GM15510 (cell line): ENCODE data around the gene EMX1.

Experiments
- POLR2A ChIP-seq: IDR thresholded peaks from 3 replicates; pipeline ENCODE4 v1.6.1; 2011; ENCODE audit warnings: borderline replicate concordance; ENCODE audit not compliant: insufficient read length; ENCODE audit errors: extremely low read depth

EMX1 gene

DNA sequence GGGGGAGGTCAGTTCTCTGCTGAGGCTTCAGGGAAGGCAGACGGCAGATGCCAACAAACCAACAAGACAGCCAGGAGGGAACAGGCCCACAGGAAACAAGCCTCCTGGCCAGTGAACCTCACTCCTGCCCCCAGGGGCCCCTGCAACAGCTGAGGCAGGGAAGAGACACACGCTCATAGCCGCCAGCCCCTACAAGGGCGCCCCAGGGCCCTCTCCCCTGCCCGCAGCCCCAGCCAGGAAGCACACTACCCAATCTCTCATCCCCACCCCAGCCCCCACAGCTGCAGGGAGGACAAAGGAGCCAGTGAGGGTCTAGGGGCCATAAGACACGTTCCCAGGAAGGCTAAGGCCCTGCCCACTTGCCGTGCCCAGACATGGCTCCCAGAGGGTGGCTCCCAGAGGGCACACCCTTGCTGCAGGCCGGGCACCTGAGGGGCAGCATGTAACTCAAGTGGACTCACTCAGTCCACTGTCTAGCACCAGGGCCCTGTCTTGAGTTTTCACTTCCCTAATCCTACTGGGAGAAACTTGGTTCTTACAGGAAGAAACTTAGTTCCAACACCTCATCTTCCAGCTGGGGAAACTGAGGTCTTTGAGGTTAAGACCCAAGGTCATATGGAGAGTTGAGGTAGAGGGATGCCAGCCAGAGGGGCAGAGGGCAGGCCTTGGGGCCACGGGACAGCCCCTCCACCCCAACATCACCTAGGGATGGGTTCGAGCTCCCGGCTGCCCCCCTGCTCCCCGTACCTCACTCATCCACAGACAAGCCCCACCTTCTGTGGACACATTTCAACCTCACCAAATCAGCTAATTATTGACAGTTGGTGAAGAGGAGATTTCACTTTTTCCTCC, 37.3 kb downstream of the EMX1 start:
- TF ChIP-seq POLR2A: no peak

DNA sequence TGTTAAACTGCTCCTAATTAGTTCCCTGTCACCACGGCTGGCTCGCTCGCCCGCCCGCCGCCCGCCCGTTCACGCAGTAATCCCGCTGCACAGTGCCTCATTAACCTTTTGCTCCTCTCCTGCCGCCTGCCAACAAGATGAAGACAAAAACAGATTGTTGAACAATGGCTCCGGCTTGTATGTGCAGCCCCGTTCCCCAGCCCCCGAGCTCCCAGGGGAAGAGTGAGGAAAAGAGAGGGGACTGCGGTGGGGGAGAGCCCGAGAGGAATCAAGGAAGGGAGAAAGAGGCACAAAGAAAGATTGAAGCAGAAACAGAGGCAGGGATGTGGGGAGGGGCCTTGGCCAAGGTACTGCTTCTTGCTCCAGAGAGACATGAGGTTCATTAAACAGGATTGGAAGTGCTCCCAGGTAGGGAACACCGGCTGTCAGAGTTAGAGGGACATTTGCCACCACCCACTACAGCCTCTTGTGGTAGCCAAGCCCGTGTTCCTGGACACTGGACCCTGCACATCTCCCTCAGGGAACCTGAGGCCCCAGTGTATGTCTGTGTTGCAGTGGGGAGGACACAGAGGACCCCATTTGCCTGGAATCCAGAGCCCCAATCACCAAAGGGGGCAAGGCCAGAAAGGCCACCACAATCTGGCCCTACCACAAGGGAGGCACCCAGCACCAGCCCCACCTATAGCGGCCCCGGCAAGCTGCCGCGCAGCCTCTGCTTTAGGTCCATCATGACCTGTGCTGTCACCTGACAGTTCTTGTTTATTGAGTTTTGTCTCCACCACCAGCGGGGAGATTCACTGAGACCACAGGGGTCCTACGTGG, 38.1 kb downstream of the EMX1 start:
- no peak for TF ChIP-seq POLR2A

DNA sequence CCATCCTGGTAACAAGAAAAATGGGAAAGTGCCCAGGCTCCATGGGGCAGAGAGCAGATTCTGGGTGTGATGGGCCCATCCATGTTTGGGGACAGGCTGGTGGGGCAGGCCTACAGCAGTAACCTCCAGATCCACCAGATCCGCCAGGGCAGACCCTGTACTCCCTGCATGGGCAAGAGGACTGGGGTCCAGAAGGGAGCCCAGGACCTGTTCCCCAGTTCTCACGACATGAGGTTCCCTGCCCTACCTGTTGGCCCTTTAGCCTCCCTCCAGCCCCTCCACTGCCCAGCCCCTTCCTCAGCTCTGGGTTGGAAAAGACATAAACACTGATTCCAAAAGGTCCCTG, 38.7 kb downstream of the EMX1 start:
- TF ChIP-seq POLR2A: no peak

DNA sequence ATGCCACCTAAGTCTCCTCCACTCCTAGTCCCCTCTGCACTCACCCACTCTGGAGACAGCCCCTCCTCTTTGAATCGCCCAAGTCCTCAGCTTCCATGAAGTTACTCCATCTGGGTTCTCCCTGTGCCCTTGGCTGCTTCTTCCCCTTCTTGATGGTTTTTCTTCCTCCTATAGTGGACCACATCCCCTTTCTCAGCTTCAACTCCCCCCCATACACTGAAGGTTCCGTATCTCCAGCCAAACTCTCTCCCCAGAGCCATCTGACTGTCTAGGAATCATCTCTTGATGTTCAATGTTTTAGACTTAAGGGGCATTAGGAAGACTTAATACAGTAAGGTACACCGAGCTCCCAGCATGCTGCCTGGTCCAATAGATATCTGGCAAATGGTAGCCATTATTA, 39.6 kb downstream of the EMX1 start:
- no peak for TF ChIP-seq POLR2A

DNA sequence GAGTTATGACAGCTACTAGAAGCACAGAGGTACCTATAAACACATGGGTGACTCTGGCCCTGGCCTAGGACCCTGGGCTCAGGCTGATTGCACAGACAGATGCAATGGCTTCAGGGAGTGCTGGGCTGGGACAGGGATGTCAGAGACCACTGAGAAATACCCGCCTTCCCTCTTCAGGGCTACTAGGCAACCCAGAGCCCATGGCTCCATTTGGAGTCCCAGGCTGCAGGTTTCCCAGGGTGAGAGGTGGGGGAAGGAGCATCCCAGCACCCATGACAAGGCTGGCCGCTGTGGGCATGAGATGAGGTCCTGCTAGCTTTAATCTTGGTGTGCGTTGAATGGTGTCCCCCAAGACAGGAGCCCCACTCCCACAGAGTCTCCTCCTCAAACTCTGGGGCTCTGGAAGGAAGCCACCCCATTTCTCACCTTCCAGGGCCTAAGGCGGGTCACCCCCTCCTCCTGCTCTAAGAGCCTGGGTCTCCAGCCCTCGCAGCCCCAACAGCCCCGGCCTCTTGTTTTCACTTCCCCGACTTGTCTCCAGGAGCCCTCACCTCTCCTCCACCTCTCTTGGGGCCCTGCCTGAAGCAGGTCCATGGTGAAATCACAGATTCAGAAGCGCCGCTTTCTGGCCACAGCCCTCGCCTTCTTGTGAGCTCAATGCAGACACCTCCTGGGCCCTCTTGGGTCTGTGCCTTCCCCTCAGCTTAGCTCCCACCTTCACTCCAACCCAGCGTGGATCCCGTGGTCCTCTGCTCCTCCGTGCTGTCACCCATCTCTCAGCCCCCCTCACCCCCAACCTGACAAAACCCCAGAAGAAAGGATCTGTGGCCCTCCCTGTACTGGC, 41.4 kb downstream of the EMX1 start:
- TF ChIP-seq POLR2A: no peak

DNA sequence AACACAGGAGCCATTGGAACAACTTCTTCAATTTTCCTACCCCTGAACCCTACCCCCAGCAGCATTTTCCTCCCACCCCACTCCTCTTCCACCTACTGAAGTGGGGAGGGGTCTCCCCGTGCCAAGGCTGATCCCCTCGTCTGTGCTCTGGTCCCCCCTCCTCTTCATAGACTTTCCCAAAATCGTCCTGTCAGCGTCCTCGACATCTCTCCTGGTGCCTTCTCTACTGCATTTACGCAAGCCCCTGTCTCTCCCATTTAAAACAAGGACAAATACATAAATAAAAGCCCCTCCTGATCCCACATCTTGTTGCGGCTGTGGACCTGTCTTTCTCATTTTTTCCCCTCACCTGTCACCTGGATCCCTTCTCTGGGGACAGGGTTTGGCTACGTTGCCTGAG, 42.2 kb downstream of the EMX1 start:
- TF ChIP-seq POLR2A: no peak

DNA sequence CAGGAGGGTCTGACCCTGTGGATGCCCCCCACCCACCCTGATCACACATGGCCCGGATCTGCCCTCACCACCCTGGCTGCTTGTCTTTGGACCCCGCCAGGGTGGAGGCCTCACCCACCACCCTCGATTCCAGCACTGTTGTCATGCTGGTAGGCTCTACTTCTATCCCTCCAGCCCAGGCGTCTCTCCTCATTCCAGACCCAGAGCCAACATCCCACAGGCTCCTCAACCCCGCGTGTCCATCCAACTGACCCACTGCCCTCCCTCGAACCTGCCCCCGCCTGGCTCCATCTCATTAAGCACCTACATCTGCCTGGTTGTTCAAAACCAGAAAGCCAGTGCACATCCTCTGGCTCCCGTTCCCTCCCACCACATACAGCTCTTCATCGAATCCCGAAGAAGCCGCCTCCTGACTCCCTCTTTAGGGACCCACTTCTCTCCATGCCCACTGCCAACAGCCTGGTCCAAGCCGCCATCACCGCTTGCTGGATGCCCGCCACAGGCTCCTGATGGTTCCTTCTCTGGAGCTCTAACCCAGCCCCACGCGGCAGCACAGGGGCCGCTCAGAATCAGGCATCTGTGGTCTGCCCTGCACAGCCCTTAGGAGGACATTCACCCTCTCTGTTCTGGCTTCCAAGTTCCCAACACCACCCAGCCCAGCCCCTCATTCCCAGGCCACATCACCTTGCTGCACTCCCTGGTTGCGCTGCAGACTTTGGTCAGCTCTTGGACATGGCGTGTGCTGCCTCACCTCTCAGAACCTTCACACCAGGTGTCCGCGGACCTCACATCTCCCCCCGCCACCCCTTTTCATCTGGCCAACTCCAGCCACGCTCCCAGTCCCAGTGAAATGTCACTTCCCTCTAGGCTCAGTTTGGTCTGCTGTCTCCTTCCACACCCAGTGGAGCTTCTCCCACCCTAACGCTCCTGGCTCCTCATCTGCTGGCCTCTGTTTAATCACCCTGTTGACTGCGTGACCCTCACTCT, 43.0 kb downstream of the EMX1 start:
- no peak for TF ChIP-seq POLR2A

DNA sequence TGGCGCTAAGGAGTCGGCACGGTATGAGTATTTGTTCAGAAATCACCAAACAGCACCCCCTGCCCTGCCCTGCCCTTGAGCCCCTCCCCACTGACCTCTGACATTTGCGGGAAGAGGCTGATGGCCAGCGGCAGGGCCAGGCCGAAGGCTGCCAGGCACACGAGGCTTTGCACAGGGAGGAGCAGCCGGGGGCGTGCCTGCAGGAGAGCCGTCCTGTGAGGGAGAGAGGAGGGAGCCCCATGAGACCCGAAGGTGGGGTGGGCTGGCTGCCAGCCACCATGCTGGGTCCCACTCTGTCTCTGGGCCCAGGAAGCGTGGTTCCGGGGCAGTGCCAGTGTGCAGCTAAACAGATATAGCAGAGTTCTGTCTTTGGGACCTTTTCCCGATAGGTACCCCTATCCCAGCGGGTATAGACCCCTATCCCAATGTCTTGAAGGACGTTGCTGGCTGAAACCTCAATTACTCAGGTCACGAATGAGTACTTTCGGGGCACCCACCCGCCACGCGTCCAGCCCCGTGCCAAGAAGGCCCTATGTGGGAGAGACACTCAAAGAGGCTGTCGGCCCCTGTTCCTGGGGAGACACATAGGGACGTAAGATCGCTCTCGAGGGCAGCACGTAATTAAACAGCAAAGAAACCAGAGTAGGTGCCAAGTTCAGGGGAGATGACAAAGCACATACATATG, 43.9 kb downstream of the EMX1 start:
- no peak for TF ChIP-seq POLR2A

DNA sequence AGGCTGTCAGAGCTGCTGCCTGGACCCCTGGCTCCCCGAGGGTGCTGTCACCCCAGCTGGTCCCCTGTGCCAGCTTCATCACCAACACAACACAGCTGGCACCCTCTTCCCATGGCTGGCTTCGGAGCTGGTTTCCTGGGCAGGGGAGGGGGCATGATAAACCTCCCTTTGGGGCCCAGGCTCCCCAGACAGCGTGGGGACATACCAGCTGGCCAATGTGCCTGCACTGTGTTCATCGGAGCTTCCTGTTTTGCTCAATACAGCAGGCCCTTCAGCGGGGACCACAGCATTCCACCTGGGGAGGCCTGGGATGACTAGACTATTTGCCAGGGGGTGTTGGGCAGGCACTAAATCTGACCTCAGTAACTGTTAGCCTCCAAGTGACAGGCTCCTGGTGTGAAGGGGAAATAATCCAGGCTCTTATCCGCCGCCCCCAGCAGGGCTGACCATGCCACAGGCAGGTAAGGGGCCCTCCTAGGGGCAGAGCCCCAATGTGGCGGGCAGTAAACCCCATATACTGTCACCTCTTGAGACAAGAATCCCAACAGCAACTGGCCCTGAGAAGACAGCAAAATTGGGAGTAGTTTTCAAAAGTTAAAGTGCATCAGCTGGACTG, 44.6 kb downstream of the EMX1 start:
- no peak for TF ChIP-seq POLR2A

DNA sequence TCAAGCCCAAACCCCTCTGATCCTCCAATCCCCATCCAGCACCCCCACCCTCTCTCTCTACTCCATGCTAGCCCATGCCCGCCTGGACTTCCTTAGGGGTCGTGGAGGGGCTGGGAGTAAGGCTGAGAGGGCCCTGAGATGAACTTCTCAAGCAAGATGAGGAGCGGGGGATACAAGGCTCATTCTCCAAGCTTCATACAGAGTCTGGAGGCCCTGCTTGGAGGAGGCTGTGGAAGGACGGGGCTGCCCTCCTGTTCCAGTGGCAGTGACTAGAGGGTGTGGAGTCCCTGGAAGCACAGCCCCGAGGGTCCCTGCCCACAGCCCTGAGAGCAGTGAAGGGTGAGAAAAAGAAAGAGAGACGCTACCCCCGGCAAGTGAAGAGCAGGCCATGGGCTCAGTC, 45.6 kb downstream of the EMX1 start:
- TF ChIP-seq POLR2A: no peak

DNA sequence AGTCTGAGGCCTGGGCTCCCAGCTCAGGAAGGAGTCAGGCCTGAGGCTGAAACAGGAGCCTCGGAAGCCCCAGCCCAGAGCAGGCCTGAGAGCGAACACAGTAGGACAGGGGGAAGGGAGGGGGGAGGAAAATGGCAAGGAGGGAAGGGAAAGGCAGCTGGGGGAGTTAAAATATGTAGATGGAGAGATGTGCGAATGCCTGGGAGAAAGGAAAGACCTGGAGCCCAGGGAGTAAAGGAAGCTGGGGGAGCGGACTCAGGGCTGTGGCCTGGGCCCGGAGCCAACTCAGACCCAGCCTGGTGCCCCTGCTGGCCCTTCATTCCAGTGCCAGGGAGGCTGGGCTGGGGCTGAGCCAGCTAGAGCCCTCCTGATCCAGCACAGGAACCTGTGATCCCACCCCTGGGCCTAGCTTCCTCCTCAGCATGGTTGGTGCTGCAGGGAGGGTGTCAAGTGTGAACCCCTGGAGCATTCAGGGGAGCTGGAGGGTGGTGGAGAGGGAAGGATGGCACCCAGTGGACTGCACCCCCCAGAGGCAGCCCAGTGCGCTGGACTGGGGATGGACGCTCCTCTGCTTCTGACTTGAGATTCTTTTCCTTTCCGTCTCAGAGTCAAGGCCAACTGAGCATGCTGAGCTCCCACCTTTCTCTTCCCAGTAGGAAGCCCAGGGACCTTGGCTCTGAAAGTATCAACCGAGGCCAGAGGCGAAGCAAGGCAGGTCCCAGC, 46.3 kb downstream of the EMX1 start:
- no peak for TF ChIP-seq POLR2A

DNA sequence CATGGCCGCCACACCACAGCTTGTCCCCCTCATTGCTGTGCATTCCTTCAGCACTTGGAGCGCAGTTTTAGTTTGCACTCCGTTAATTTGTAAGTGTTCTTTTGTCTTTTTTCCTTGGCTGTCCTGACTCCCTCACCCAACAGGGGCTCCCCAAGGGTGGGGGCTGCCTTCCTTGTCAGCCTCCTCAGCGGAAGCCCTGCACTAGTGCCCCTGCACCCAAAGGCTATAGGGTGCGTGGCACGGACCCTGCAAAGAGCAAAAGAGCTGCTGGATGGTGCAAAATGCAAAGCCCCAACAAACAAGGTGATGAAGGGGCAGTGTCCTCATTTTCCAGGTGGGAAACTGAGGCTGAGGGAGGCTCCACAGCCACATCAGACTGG, 46.8 kb downstream of the EMX1 start:
- TF ChIP-seq POLR2A: no peak

DNA sequence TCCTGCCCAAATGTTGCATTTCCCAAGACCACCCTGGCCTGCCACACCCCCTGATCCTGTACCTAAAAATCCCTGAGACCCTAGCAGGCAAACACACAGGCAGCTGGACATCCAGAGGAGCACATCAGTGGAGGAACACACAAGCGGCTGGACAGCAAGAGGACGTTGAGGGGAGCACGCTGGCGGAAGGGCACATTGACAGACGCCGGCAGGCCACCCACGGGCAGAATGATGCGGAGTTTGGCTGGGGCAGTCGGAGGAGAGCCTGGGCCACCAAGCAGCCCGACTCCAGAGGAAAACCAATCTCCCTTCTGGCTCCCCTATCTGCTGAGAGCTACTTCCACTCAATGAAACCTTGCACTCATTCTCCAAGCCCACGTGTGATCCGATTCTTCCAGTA, 47.7 kb downstream of the EMX1 start:
- TF ChIP-seq POLR2A: no peak

DNA sequence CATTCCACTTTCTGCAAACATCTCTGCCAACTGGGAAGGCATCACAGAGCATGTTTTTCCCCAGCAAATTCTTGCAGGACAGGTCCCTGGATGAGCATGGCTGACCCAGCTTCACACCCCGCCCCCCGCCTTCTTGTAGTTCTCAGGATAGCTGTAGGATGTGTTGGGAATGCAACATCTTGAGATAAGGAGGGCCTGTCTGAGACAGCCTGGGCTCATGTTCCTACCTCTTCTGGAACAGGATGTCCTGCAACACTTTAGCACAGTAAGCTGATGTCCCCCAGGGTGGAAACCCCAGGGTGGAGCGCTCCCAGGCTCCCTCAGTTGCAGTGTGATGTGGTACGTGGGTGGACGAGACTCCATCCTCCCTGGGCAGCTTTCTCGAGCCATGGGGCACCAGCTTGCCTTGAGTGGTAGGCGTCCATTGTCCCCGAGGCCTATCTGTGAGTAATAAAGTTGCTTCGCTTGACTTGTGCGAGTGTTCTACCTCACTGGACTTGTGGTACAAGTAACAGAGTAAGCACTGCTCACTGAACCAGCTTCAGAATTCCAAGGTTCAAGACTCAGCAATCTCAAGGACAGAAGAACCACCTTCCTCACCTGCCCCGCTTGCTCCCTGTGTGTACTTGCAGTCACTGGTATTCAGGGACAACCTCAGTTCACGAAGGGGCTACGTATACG, 48.6 kb downstream of the EMX1 start:
- TF ChIP-seq POLR2A: no peak
